Activated CD4-positive, alpha-beta T cell treated with anti-CD3 and anti-CD28 coated beads, Interleukin-2, amount 50 U/mL, for 48 hours (primary cell): ENCODE measurements around the gene GOLGA8T.
"Not testable (repeated sequence)": the region's sequence is repeated elsewhere in the genome, so short reads cannot be mapped to it uniquely, and the experiment has no call there.

Experiments used
- DNase-seq, 2 experiments: peaks; one replicate each; pipeline ENCODE4 v3.0.0-alpha.2; 2020

Gene GOLGA8T

GRCh38 chr15:30192119-30192745 is 57.4 kb downstream of the GOLGA8T start:
- DNase-seq, result not testable (repeated sequence)

- DNase-seq, result not testable (repeated sequence)
Observed at GRCh38 chr15:30192892-30193291, 58.0 kb downstream of the GOLGA8T start.
